ENCODE data around the gene ERP27.

- no peak for TF ChIP-seq POLR2A (IDR thresholded peaks at IDR 0.05)
- TF ChIP-seq, protein P1, sequence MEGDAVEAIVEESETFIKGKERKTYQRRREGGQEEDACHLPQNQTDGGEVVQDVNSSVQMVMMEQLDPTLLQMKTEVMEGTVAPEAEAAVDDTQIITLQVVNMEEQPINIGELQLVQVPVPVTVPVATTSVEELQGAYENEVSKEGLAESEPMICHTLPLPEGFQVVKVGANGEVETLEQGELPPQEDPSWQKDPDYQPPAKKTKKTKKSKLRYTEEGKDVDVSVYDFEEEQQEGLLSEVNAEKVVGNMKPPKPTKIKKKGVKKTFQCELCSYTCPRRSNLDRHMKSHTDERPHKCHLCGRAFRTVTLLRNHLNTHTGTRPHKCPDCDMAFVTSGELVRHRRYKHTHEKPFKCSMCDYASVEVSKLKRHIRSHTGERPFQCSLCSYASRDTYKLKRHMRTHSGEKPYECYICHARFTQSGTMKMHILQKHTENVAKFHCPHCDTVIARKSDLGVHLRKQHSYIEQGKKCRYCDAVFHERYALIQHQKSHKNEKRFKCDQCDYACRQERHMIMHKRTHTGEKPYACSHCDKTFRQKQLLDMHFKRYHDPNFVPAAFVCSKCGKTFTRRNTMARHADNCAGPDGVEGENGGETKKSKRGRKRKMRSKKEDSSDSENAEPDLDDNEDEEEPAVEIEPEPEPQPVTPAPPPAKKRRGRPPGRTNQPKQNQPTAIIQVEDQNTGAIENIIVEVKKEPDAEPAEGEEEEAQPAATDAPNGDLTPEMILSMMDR (IDR thresholded peaks at IDR 0.05): no peak
Observed at GRCh38 chr12:14915736-14916135, 22.6 kb downstream of the ERP27 start.

All from adrenal gland (tissue), 5 donors.